ENCODE measurements around the gene PTOV1. TPM values are rescaled to one million over a fixed set of nuclear protein-coding genes. Genes with fewer than 3 reads are reported as not detected.
A peak's percentile ranks its signal among the peaks of the same experiment; 100 is the strongest.

PTOV1 gene
- total and polyA plus RNA-seq, 2 donors (not counting 1 experiment from before 2014, with no cell fraction given): 144 to 230 TPM

- Mint-ChIP-seq H3K4me1 (peaks cover 44% of the 10 kb centered on the region), H3K9me3 (ENCODE audit: insufficient read depth) (no peaks in the 10 kb centered on the region), H3K4me3 (peak within 1 kb of the TSS; percentile 97), H3K27ac (peak within 1 kb of the TSS; percentile 98), H3K27me3 (no peaks in the 10 kb centered on the region)
- ChIA-PET CTCF (interaction anchor here (0.5 to 1.8 kb wide), 8 partner anchors 30 to 238 kb away, joined by 3 to 7 read pairs (median 4); partner anchors contain the start of genes AKT1S1, AP2A1 and TBC1D17), POLR2A (interaction anchor here (1.2 to 3.3 kb wide), 8 partner anchors 31 to 116 kb away, joined by 4 to 30 read pairs (median 11); partner anchors contain the start of genes AKT1S1, AP2A1, ATF5 and NUP62)
- no peaks in the 10 kb centered on the region for H4K20me1 ChIP-seq (ENCODE audit: control insufficient read depth, insufficient read depth, low read length, poor library complexity, severe bottlenecking)
- H3K4me1 ChIP-seq (ENCODE audit: control insufficient read depth in 2 of 2, insufficient read depth in 2 of 2, low read length in 2 of 2): peaks cover 21 to 42% of the 10 kb centered on the region in 2 donors
- peak within 1 kb of the TSS; percentile 92 to 97 for H3K27ac ChIP-seq (ENCODE audit: low read length in 2 of 2)
- intact Hi-C loops (cut with micrococcal nuclease): loop anchor here (1.0 to 2.0 kb wide), 6 partner anchors 37 to 212 kb away; partner anchors contain the start of genes AKT1S1, PNKP, PRMT1 and TBC1D17
- peak within 1 kb of the TSS; percentile 70 to 100 (median 94) for H3K4me3 ChIP-seq (ENCODE audit: control extremely low read depth in 1 of 5, extremely low read depth in 1 of 5, insufficient read depth in 1 of 5, low read depth in 2 of 5, low read length in 4 of 5)
- H3K4me2 ChIP-seq (replicated peaks; ENCODE audit: low read depth, low read length, poor library complexity, severe bottlenecking): peak within 1 kb of the TSS; percentile 95
- WGBS (ENCODE audit: insufficient coverage): 0% methylated on average over 13 of the region's 45 CpGs
- peak; percentile 98 for DNase-seq
- H3K9ac ChIP-seq (ENCODE audit: low read length): peak within 1 kb of the TSS; percentile 99
- H3K36me3 ChIP-seq (replicated peaks in 1 of 2; ENCODE audit: control extremely low read depth in 1 of 2, control insufficient read depth in 1 of 2, extremely low read depth in 1 of 2, insufficient read depth in 2 of 2, low read length in 1 of 2): no peaks in the 10 kb centered on the region
- peaks cover 5% of the 10 kb centered on the region for H3K79me2 ChIP-seq (ENCODE audit: control insufficient read depth, insufficient read depth, low read length)
- ATAC-seq (ENCODE audit: low read depth): peak; percentile 54
- no peaks in the 10 kb centered on the region for H3K9me3 ChIP-seq (ENCODE audit: control extremely low read depth in 1 of 3, control insufficient read depth in 2 of 3, insufficient read depth in 1 of 3, low read length in 2 of 3)
- TF ChIP-seq EZH2 (IDR thresholded peaks at IDR 0.05; ENCODE audit: borderline replicate concordance, insufficient read depth, low read depth, low read length, poor library complexity, severe bottlenecking) (no peak), CTCF (IDR thresholded peaks at IDR 0.05) (peak; percentile 23)
- no peaks in the 10 kb centered on the region for H3K27me3 ChIP-seq (replicated peaks in 1 of 4; ENCODE audit: control extremely low read depth in 1 of 4, control insufficient read depth in 3 of 4, insufficient read depth in 4 of 4, low read length in 3 of 4)
- peak within 1 kb of the TSS; percentile 78 for H2AFZ ChIP-seq (ENCODE audit: insufficient read depth, low read depth, low read length, poor library complexity, severe bottlenecking)
Observed at GRCh38 chr19:49812997-49813861, 37.7 kb upstream of the PTOV1 start, which contains the start of gene FUZ. FUZ (minus strand) TSS chr19:49813292; CDS start chr19:49813106, 186 bp downstream.
